ENCODE measurements around the gene NR2C2. TPM values are rescaled to one million over a fixed set of nuclear protein-coding genes. Genes with fewer than 3 reads are reported as not detected.

The NR2C2 gene
- total RNA-seq, 2 experiments from 2014 or later: 35.9 to 62.1 TPM

- H4K20me1 ChIP-seq (ENCODE audit: insufficient read depth, low read length): no peaks in the 10 kb centered on the region
- no peak overlapping the region for H2AFZ ChIP-seq (ENCODE audit: low read length)
- no peak for TF ChIP-seq EZH2phosphoT487 (IDR thresholded peaks at IDR 0.05; ENCODE audit: borderline replicate concordance, low read depth, low read length)
- TF ChIP-seq, protein P1, sequence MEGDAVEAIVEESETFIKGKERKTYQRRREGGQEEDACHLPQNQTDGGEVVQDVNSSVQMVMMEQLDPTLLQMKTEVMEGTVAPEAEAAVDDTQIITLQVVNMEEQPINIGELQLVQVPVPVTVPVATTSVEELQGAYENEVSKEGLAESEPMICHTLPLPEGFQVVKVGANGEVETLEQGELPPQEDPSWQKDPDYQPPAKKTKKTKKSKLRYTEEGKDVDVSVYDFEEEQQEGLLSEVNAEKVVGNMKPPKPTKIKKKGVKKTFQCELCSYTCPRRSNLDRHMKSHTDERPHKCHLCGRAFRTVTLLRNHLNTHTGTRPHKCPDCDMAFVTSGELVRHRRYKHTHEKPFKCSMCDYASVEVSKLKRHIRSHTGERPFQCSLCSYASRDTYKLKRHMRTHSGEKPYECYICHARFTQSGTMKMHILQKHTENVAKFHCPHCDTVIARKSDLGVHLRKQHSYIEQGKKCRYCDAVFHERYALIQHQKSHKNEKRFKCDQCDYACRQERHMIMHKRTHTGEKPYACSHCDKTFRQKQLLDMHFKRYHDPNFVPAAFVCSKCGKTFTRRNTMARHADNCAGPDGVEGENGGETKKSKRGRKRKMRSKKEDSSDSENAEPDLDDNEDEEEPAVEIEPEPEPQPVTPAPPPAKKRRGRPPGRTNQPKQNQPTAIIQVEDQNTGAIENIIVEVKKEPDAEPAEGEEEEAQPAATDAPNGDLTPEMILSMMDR (conservative IDR thresholded peaks at IDR 0.05; ENCODE audit: low read length): no peak
- no peaks in the 10 kb centered on the region for H3K79me2 ChIP-seq (ENCODE audit: insufficient read depth, low read depth, low read length)
- no peak for DNase-seq (ENCODE audit: low spot score)
- no peaks in the 10 kb centered on the region for H3K9me2 ChIP-seq (ENCODE audit: insufficient read depth, low read length)
- H3K36me3 ChIP-seq (ENCODE audit: insufficient read depth, low read length): peaks cover 94% of the 10 kb centered on the region
- H3K9me3 ChIP-seq (ENCODE audit: low read length): no peaks in the 10 kb centered on the region
- H3K27ac ChIP-seq (ENCODE audit: low read depth, low read length, poor library complexity, severe bottlenecking): no peak overlapping the region
- no TSS peak for BruUV-seq (replicated peaks)
- H3K4me2 ChIP-seq (ENCODE audit: low read length): no peak overlapping the region
- no peaks in the 10 kb centered on the region for H3K4me1 ChIP-seq (ENCODE audit: insufficient read depth, low read length, poor library complexity, severe bottlenecking)
- intact Hi-C loops (cut with micrococcal nuclease; ENCODE audit: unreplicated experiment): no loop called here
- POLR2A ChIA-PET: interaction anchor here (0.7 kb wide), 1 partner anchor 123 kb away, joined by 3 read pairs; no protein-coding TSS in a partner anchor
- H3K4me3 ChIP-seq (ENCODE audit: low read depth, low read length, poor library complexity, severe bottlenecking): no peak overlapping the region
- CTCF ChIA-PET (ENCODE audit: unreplicated experiment): no interaction called here
These were observed 90.9 kb downstream of the NR2C2 start for GRCh38 chr3:15038306-15038705.

- peaks cover 97% of the 10 kb centered on the region for H3K36me3 ChIP-seq (ENCODE audit: insufficient read depth, low read length)
- DNase-seq (ENCODE audit: low spot score): no peak
- ChIA-PET CTCF (ENCODE audit: unreplicated experiment) (no interaction called here), POLR2A (no interaction called here)
- TF ChIP-seq, protein P1 (conservative IDR thresholded peaks at IDR 0.05; ENCODE audit: low read length): no peak
- TF ChIP-seq EZH2phosphoT487 (IDR thresholded peaks at IDR 0.05; ENCODE audit: borderline replicate concordance, low read depth, low read length): no peak
- no peaks in the 10 kb centered on the region for H3K9me3 ChIP-seq (ENCODE audit: low read length)
- no peaks in the 10 kb centered on the region for H3K79me2 ChIP-seq (ENCODE audit: insufficient read depth, low read depth, low read length)
- no peak overlapping the region for H2AFZ ChIP-seq (ENCODE audit: low read length)
- no TSS peak for BruUV-seq (replicated peaks)
- intact Hi-C loops (cut with micrococcal nuclease; ENCODE audit: unreplicated experiment): loop anchor here (5.0 kb wide), 1 partner anchor 114 kb away; no protein-coding TSS in a partner anchor
- no peaks in the 10 kb centered on the region for H3K9me2 ChIP-seq (ENCODE audit: insufficient read depth, low read length)
- H3K27ac ChIP-seq (ENCODE audit: low read depth, low read length, poor library complexity, severe bottlenecking): no peak overlapping the region
- peaks cover 20% of the 10 kb centered on the region for H3K4me1 ChIP-seq (ENCODE audit: insufficient read depth, low read length, poor library complexity, severe bottlenecking)
- peaks cover 6% of the 10 kb centered on the region; the same call in 1 of the 2 replicates for H4K20me1 ChIP-seq (ENCODE audit: insufficient read depth, low read length)
- no peak overlapping the region for H3K4me3 ChIP-seq (ENCODE audit: low read depth, low read length, poor library complexity, severe bottlenecking)
- no peak overlapping the region for H3K4me2 ChIP-seq (ENCODE audit: low read length)
These were observed 93.5 kb downstream of the NR2C2 start for GRCh38 chr3:15040844-15041243.

GRCh38 chr3:15041950-15042349, 94.6 kb downstream of the NR2C2 start:
- no peak overlapping the region for H2AFZ ChIP-seq (ENCODE audit: low read length)
- peaks cover 6% of the 10 kb centered on the region; the same call in 1 of the 2 replicates for H4K20me1 ChIP-seq (ENCODE audit: insufficient read depth, low read length)
- intact Hi-C loops (cut with micrococcal nuclease; ENCODE audit: unreplicated experiment): loop anchor here (5.0 kb wide), 1 partner anchor 115 kb away; no protein-coding TSS in a partner anchor
- no peak overlapping the region for H3K27ac ChIP-seq (ENCODE audit: low read depth, low read length, poor library complexity, severe bottlenecking)
- DNase-seq (ENCODE audit: low spot score): no peak
- H3K9me3 ChIP-seq (ENCODE audit: low read length): no peaks in the 10 kb centered on the region
- H3K4me2 ChIP-seq (ENCODE audit: low read length): no peak overlapping the region
- ChIA-PET POLR2A (no interaction called here), CTCF (ENCODE audit: unreplicated experiment) (no interaction called here)
- H3K4me1 ChIP-seq (ENCODE audit: insufficient read depth, low read length, poor library complexity, severe bottlenecking): peaks cover 20% of the 10 kb centered on the region
- H3K79me2 ChIP-seq (ENCODE audit: insufficient read depth, low read depth, low read length): no peaks in the 10 kb centered on the region
- no peaks in the 10 kb centered on the region for H3K9me2 ChIP-seq (ENCODE audit: insufficient read depth, low read length)
- H3K4me3 ChIP-seq (ENCODE audit: low read depth, low read length, poor library complexity, severe bottlenecking): no peak overlapping the region
- TF ChIP-seq, protein P1 (conservative IDR thresholded peaks at IDR 0.05; ENCODE audit: low read length): no peak
- no peak for TF ChIP-seq EZH2phosphoT487 (IDR thresholded peaks at IDR 0.05; ENCODE audit: borderline replicate concordance, low read depth, low read length)
- BruUV-seq (replicated peaks): no TSS peak
- H3K36me3 ChIP-seq (ENCODE audit: insufficient read depth, low read length): peaks cover 98% of the 10 kb centered on the region

All from OCI-LY7 (cell line).